CD4-positive, alpha-beta T cell treated with Interleukin-21 for 1 hour (primary cell): ENCODE results near the gene ARHGAP24.
"Not testable (repeated sequence)": the region's sequence is repeated elsewhere in the genome, so short reads cannot be mapped to it uniquely, and the experiment has no call there.

Source experiments
- DNase-seq: peaks from one replicate; pipeline ENCODE4 v3.0.0-alpha.2; 2020

The ARHGAP24 gene

DNA sequence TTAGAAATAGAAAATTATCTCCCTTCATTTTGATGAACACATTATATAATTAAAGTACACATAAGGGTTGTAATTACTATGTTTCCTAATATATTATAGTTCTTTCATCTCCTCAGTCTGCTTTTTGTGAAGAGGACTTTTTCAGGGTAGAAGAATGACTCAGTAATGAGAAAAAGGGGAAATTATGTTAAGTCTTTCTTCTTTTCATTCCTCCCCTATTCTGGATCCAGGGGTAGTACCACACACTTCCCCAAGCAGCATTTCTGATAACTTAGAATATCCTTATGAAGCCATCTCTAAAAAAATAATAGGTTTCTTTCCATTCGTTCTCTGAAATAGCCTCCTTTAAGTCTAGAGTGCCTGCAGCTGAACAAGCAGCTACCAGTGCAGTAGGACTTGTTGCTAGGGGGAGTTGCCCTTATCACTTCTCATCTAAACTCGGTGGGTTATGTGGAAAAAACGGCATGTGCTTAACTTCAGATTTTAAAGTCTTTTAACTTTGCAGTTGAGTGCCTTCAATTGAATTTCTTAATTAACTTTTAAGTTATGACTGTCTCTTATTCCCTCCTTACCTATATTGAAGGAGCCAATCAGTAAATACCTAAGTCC lies 184.8 kb downstream of the ARHGAP24 start:
- DNase-seq: no peak

DNA sequence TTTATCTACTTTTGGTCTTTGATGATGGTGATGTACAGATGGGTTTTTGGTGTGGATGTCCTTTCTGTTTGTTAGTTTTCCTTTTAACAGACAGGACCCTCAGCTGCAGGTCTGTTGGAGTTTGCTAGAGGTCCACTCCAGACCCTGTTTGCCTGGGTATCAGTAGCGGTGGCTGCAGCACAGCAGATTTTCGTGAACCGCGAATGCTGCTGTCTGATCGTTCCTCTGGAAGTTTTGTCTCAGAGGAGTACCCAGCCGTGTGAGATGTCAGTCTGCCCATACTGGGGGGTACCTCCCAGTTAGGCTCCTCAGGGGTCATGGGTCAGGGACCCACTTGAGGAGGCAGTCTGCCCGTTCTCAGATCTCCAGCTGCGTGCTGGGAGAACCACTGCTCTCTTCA lies 191.7 kb downstream of the ARHGAP24 start:
- not testable (repeated sequence) for DNase-seq

DNA sequence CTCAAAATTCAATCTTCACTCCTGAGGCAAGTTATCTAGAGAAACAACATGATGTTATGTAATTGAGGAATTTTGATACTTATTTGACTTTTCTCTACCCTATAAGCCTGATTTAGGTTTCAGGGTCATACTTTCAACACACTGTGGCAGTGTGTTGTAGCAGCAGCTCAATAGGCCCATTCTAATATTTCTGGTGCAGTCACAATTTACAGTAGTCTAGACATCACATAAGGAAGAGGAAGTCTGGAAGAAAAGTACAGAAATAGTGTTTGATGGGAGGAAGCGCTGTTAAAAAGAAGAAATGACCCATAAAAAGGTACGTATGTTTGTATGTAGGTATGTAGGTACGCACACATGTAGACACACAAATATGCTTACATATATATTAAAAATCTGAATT lies 194.3 kb downstream of the ARHGAP24 start:
- DNase-seq: no peak

DNA sequence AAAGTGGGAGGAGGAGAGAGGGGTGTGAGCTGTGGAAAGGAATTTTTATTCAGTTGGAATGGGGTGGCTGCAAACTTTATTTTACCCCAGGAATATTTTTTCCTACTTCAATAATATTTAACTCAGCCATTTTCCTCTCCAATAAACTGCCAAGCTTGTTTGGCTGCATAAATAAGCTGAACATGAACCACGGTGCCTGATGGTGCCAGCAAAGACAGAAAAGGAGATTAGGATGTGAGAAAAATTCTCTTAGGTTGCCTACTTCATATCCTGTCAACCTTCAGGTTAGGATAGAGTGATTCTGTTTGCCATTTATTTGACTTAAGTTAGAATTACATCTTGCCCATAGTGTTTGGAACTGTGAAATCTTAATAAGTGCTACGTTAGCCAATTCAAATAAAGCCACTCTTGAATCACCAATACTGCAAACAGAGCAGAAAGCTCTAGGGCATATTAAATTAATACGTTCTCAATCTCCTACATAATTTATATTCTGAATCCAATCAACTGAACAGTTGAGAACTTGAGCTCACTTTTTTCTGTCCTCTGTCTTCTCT lies 195.1 kb downstream of the ARHGAP24 start:
- DNase-seq: no peak

DNA sequence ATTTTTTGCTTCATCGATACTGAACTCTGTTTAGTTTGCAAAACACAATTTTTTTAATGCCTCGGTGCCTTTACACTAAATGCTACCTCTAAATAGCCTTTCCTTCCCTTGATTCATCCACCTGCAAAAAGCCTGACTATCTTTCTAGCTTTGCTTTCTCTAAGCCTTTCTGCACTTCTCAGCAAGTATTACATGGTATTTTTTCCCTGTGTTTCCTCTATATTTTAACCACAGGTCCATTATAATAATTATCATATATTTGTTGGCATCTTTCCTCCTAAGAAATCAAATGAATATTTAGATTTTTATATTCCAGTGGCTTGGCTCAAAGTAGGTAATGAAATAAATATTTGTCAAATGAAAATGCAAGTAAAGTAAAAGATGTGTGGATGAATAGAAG lies 196.2 kb downstream of the ARHGAP24 start:
- DNase-seq: no peak

DNA sequence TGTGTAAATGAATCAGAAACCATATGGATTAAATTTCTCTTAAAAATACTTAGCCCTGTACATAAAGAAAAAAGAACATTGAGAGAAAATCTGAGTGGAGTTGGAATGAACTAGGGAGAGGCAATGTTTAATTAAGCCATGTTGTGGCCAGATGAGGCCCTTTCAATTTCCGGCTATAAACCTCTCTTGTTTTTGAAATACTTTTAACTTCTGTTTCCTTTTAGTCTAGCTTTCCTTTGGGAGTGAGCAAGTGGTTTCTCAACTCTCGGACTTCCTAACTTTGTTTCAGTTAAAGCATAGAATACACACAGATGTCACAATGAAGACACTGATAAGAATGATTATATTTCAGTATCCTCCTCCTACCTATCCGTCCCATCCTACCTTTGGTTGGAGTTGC lies 197.2 kb downstream of the ARHGAP24 start:
- DNase-seq: no peak

DNA sequence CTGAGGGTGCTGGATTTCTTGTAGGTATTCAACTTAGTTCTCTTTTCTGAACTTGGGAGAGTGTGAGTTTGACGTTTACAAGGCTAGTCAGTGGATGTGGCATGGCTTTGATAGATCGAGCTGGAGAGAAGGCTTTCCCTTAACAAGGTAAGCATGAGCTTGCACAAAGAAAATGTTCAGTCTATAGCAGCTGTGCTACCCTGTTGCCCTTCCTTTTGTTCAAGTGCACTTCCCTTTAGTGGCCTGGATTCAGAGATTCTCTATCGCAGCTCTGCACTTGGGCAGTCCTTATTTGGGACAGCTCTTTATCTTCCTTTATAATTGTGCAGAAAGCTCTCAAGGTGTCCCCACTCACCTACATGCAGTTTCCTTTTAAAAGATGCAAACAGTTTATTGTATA lies 198.0 kb downstream of the ARHGAP24 start:
- no peak for DNase-seq

DNA sequence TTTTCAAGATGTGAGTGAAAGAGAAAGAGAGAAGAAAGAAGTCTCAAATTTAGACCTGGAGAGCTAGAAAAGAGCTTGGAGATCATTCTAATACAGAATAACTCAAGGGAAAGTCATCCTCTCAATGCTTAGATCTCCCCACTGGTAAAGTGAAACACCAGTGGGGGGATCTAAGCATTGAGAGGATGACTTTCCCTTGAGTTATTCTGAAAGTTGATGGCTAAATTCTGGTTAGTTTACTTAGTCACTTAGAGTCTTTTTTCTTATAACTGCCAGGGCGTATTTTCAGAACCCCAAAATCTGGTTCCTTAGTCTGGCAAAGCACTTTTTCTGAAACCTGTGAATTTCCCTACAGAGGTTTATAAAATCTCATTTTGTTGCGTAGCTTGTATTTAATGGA lies 198.6 kb downstream of the ARHGAP24 start:
- DNase-seq: no peak

DNA sequence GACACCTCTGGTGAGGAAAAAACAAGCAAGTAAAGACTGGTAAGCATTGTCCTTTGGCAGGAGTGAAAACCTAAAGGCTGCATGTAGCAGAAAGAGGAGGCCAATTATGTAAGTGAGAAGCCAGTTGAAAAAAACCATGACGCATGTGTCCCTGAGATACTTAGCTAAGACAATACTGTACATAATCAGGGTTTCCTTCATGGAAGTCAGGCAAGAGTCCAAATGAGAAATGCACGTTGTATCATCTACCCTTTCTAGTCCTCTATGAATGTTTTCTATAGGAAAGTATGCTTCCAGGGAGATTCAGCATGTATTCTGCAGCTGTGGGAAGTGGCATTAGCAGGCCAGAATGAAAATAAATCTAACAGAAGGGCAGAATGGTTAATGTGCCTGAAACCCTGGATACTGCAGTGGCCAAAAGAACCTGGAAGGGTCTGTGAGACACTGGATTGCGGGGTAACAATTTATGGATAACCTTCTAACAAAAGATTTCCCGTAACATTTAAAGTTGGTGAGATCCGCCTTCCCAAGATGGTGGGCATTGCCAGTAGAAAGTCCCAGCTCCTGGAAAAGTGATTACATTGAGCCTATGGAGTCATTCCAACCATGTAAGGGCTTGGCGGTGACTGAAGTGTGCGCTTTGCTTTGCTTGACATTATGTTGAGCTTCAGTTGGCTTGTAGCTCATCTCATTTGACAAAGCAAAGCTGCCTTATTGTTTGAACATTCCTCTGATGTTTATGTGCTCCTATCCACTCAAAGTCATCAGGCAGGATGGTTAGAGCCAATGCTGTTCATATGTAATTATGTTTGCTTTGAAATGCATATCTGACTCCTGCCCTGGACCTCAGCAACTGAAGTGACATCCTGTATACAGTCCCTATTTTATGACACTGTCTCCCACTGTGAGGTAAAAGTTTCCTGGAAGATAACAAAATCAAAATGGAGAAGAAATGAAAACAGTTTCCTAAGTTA lies 200.4 kb downstream of the ARHGAP24 start:
- no peak for DNase-seq

DNA sequence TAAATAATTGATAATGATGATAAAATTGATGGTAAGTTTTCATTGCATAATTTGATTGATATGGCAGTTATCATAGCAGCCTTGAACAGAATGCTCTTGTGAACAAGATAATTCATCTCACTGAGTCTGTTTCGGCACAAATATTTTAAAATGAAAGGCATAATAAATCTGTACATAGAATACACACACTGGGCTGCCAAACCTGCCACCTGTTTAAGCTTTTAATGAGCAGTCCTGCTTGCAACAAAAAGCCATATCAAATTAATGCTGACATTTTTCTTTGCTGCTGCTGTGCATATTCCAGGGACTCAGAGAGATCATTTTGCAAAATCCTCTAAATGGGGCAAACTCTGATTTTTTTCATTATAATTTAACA lies 201.1 kb downstream of the ARHGAP24 start:
- DNase-seq: no peak

DNA sequence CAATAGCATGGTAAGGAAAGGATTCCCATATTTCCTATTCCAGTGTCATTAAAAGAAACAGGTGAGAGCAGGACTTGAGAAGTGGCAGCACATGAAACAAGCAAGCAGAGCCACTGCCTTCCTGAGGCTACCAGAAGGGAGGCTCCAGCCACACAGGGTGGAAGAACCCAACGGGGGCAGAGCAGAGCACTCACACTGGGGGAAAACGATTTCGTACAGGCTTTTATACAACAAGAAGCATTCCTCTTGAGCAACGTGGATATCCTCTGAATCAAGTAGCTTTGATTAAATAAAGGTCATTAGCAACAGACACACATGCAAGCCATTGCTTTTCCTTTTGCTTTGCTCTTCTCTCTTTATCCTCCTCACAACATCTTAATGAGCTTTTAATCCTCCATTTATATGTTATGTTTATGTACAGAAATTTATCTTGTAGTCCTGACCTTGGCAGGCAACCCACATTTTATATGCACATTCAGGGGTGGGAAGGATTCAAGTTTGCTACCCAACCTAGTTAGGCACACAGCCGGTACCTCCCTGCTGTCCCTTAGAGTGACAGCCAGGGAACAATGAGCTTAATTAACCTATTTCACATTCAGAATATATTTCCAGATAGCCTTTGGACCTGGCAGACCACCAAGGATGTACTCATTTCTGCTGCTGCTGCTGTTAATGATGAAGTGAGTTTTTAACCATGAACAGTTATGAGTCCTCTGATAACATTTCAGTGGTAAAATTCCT lies 202.1 kb downstream of the ARHGAP24 start:
- DNase-seq: no peak

DNA sequence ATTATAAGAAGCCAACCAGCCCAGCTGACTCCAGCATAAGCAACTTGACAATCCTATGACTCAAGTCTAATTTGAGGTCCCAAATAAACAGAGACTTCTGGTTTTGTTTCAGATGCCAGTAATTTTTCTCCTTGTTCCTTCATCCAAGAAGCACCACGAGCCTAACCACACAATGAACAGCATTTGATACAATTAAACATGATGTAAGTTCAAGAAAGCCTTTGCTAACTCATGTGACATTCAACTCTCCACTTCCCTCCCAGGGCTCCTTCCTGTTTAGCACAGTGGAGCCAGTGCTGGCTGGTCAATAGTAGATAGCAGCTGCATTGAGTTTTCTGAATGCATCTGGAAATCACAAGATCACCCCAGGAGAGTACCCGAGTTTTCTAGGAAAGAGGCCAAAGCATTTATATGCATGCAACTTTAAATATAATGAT lies 206.3 kb downstream of the ARHGAP24 start:
- DNase-seq: peak; percentile 11

DNA sequence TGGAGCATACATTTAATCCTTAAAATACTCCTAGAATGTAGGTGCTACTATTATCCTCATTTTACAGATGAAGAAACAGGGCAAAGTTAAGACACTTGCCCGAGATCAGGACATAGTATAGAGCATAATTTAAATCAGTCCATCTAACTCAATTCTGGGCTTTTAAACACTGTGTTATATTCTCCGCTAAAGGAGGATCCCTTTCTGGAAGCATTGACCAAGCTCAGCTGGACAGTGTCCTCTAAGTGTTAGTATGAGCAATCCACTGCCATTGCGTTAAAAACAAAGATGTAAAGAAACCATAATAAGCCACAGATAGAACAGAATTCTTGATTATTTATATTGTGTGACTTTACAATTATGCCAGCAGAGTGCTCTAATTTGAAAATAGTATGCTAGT lies 207.0 kb downstream of the ARHGAP24 start:
- DNase-seq: no peak

DNA sequence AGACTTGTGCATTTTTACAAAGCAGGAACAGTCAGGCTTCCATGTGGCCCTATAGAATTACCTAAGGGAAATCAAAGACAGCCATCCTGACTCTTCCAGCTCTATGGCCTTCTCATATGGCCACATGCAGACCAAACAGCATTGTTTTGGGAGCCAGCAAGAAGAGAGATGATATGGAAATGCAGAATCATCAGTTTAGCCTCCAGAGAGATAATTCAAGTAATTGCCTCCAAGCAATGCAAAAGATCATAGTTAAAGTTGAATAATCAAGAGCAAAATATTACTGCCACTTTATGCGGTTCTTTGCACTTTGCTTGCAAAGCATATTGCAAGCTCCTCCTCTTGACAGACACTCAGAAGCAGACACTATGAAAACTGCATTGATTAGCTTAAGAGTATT lies 207.4 kb downstream of the ARHGAP24 start:
- DNase-seq: no peak

DNA sequence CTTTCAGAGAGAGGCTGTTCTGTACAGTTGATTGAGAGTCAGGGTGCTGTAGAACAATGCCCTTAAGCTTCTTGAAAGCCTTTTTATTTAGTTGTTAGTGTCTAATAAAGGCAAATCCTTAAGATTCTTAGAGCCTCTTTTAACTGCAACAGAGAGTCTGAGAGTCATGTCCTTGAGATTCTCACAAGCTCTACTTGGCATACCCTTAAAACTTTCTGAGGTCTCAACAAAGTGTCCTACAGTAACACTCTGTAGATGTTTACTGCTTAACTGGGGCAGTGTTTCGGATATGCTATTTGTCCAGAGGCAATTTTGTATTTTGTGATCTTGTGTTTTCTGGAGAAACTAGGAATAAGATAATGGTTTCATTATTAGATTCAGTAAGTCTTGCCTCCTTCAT lies 209.7 kb downstream of the ARHGAP24 start:
- DNase-seq: no peak

DNA sequence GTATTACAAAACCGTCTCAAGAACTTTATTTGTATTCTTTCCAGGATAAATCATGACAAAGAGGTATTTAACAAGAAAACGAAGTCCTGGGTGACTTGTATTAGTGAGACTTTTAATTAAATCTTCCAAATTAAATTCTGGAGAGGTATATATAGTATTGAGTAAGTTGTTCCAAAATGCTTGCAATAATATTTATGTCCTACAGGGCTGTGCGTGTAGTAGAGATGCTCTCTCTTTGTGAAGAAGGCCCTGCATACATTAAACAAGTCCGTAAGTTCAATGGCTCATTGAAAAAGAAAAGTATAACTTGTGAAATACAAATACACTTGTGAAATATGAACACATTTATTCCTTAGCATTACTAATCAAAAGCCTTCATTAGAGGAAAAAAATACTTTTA lies 211.4 kb downstream of the ARHGAP24 start:
- no peak for DNase-seq

DNA sequence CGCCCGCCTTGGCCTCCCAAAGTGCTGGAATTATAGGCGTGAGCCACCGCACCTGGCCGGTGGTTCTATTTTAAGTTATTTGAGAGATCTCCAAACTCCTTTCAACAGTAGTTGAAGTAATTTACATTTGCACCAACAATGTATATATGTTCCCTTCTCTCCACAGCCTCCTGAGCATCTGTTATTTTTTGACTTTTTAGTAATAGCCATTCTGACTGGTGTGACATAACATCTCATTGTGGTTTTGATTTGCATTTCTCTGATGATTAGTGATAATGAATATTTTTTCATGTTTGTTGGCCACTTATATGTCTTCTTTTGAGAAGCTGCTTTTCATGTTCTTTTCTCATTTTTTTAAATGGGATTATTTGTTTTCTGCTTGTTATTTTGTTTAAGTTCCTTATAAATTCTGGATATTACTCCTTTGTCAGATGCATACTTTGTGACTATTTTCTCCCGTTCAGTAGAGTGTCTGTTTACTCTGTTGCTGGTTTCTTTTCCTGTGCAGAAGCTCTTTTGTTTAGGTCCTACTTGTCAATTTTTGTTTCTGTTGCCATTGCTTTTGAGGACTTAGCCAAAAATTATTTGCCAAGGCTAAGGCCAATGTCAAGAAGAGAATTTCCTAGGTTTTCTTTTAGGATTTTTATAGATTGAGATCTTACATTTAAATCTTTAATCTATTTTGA lies 213.2 kb downstream of the ARHGAP24 start:
- DNase-seq: no peak

DNA sequence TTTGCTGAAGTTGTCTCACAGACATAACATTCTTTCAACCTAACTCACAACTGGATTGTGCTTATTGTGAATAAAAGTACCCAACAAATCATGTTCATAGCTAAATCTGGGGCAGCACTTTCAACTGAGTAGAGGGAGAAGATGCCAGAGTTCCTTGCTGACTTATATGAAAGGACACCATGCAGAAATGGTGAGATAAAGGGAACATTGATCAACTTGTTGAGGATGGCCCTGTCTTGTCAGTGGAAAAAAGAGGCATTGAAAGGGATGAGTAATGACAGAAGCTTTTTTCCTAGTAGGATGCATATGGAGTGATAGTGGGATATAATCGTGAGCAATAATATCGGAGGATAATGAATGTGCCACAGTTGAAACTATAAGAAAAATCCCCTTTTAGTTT lies 221.7 kb downstream of the ARHGAP24 start:
- no peak for DNase-seq

DNA sequence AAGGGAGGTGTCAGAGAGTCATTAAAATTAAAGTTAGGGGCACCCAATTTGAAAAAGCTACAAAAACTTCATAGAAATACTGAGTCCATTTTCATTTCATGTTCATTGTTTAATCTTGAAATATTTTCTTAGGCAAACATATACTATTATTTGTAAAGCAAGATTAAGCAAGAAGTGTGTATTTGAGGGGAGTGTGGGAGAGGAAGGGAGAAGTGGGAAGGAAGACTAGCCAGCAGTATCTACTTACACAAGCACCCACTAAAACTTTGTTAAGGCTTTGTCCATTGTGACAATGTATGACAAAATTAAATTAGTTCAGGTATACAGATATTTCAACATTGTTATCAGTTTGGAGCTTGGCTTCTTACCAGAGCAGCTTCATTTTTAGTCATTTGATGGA lies 222.9 kb downstream of the ARHGAP24 start:
- no peak for DNase-seq

DNA sequence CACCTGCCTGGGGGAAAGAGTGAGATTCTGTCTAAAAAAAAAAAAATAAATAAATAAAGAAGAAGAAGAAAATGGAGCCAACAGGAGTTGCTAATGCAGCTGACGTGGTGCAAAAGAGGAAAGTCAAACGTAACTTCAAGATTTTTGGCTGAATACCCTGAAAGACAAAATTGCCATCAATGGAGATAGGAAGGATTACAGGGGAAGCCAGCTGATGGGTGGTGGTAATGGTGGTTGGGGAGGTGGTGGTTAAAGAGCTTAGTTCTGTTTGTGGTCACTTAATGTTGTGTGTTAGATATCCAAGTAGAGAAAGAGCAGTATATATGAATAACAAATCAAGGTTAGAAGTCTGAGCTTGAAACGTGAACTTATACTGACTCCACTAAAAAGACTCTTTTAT lies 225.4 kb downstream of the ARHGAP24 start:
- DNase-seq: no peak

DNA sequence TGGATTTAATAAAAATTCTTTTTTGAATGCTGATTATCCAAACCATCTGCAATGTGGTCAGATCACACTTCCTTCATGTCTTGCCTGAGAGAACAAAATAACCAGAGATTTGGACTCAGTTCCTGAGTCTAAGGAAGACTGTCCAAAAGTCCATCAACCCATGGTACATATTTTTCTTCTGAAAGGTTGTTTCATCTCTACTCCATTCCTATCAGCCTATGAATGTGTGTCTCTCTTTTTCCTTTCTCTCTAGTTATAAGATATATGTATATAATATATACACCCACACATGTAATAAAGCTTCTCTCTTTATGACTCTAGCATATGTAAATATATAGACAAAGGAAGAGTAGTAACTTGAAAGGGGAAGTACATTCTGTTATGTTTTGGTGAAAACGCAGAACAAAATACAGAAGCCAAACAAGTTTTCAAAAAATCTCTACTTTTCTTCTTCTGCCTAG lies 226.9 kb downstream of the ARHGAP24 start:
- DNase-seq: no peak

DNA sequence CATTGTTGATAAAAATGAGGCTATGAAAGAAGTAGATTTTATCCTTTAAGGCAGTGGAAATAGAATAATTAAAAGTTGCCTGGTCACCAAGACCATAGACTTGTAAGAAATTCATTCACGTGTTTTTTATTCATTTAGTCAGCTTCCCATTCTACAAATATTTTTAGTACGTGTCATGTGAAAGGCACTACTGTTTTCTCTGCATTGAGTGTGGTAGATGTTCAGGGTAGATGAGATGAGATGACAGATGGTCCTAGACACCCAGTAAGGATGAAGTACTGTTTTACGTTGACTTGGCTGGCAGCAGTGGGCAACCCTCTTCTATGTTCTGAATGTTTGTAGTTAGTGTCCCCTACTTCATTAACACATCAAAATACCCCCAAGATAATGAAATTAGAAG lies 228.1 kb downstream of the ARHGAP24 start:
- DNase-seq: no peak

DNA sequence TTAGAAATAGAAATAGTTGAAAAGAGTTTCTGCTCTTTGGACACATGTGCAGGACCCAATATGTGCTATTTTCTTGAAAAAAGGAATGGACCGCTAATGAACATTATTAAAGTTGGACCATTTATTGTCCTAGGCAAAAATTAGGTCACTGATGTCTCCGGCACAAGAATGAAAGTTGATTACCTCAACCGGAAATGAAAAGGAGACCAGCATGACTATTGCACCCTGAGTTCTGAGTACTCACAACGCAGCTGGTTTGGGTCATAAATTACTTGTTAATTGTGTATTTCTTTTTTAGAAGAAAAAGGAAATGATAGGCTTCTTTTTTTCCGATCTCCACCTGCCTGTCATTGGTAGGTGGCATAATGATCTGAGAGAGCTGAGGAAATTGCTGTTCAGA lies 232.7 kb downstream of the ARHGAP24 start:
- no peak for DNase-seq
